ENCODE data around the gene EPHA3.

Gene EPHA3

GRCh38 chr3:89474333-89475130 is 367.1 kb downstream of the EPHA3 start:
- DNase-seq, result no peak

DNA sequence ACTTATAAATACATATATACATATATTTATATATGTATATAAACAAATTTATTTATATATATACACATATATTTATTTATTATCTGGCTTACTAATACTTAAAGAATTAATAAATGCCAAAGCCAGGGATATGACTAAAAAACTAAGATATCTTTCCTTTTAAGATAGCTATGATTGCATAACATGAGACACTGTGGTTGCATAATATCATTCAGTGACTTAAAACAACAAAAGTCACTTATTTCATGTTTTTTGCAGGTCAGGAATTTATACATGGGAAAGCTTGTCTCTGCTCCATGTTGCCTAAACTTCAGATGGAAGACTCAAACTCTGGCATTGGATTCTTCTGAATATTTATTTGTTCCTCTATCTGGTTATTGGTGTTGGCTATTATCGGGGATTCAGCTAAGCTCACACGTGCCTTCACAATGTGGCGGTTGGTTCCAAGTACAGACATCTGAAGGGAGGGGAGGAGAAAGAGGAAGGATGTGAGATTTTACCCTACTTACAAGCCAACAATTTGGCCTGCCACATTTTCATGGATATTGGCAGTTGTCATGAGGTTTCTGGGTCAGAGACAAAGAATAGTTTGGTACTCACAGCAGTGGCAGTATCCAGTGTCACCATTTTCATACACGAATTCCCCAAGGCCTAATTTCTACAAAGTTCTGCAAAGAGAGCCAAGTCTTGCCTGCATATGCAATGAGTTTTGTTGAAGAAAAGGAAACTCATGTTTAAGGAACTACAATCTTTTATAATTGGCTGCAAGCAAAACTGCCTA is 381.6 kb downstream of the EPHA3 start:
- DNase-seq, result no peak

GRCh38 chr3:89490129-89490528 is 382.7 kb downstream of the EPHA3 start:
- no peak for DNase-seq

GRCh38 chr3:89494734-89495133 is 387.3 kb downstream of the EPHA3 start:
- no peak for DNase-seq

DNA sequence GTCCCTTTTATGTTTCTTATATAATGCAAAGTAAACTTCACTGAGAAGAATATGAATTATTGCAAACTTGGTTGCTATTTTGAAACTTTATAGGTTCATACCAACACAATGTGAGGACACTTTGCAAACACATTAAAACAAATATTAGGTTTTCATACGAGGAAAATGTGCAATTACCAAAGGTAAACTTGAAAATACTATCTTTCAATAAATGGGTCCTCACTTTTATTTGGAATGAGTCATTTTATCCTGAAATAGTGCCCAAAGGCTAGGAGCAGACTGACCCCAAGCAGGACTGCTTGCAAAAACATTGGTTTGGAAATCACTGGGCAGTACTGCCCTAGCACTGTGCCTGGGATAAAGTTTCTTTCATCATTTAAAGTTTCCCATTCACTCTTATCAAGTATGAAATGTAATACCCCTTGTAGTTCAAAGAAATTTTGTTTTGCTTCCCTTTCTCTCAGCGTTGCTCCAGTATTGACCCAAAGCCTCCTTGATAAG is 396.5 kb downstream of the EPHA3 start:
- DNase-seq, result no peak

GRCh38 chr3:89504432-89504831 is 397.0 kb downstream of the EPHA3 start:
- DNase-seq, result no peak

DNA sequence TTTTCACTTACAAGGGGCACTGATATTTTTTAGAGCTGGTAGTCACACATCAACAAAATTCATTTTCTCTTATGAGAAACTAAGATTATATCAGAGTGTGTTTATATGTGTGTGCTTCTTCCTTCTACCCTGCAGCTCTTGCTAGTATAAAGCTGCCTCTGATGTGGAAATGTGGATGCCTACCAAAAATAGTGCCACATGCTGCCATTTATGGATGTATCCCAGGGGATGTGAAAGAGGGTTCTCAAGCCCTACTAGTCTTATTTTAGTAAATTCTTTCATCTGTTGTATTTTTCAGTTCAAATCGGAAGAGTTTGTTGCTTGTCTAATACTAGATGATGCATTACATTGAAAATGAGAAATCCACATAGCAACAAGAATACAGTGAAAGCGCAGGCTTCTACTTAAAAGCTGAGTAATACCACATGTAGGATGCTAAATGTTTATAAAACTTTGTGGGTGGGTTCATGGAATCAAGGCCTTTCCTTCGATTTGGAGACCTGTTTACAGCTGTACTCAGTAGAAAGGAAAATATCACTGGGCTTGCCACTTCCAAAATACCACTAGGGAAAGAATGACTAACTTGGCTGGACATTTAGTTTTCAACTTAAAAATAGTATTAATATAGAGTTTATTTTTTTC is 399.2 kb downstream of the EPHA3 start:
- DNase-seq, result no peak

- no peak for DNase-seq
Observed at GRCh38 chr3:89521328-89521727, 413.9 kb downstream of the EPHA3 start.

- no peak for DNase-seq
Observed at GRCh38 chr3:89522155-89522554, 414.7 kb downstream of the EPHA3 start.

DNA sequence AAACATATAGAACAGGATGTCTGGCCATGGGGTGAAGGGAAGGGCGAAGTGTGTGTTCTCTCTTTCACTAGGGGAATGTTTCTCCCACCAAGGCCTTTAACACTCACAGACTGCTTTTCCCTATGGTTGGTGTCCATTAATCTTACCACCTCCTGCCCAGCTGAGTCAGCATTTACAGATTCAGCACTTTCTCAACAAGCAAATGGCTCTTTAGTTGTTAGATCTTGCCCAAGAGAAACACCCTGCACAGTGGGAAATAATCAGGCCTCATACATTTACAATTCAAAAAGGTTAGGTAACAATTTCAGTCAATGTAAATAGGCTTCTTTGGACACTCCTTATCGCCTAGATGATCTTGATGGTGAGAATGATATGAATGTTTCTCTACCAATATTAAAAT is 418.2 kb downstream of the EPHA3 start:
- no peak for DNase-seq

DNA sequence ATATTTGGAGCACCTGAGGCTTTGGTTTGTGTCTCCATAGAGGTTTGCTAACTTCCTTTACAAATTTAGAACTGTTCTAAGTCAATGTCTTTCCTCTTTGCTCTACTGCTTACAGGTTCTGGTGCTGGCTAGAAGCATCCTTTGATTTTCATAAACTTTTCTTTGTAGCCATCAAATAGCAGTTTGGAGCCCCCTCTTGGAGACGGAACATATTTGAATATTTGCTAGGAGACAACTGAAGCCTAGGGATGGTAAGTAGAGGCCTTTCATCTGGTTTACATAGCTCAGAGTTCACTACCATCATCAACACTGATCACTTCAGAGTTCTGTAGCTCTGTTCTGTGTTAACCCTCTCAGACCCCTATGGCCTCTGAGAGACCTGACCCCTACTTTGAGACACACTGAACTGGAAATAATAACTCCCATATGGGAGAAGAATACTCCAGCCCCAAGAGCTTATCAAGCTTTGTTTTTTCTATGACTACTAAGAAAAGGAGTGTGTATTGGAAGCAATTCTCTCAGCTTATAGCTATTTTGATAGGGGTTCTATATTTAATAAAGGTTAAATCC is 420.4 kb downstream of the EPHA3 start:
- no peak for DNase-seq

Data from DMS153 (cell line).